ENCODE data around the gene C22orf39. TPM values are rescaled to one million over a fixed set of nuclear protein-coding genes. Genes with fewer than 3 reads are reported as not detected.
"Not testable (repeated sequence)": the region's sequence is repeated elsewhere in the genome, so short reads cannot be mapped to it uniquely, and the experiment has no call there.

The C22orf39 gene
- total RNA-seq, 1 donor from 2014 or later: 33.3 TPM

- DNase-seq (ENCODE audit: low spot score): no peak
Measured at GRCh38 chr22:19454156-19454555, 6.6 kb upstream of the C22orf39 start.

- DNase-seq (ENCODE audit: low spot score): no peak
Measured at GRCh38 chr22:19453718-19454117, 6.2 kb upstream of the C22orf39 start.

- DNase-seq (ENCODE audit: low spot score): no peak
Measured at GRCh38 chr22:19451570-19451969, 4.1 kb upstream of the C22orf39 start.

GRCh38 chr22:19450363-19451175, 3.1 kb upstream of the C22orf39 start:
- no peak for DNase-seq (ENCODE audit: low spot score)

- DNase-seq (ENCODE audit: low spot score): no peak
Measured at GRCh38 chr22:19449422-19449767, 1.9 kb upstream of the C22orf39 start.

GRCh38 chr22:19448739-19449421, 1.4 kb upstream of the C22orf39 start:
- no peak for DNase-seq (ENCODE audit: low spot score)

- DNase-seq (ENCODE audit: low spot score): peak; percentile 30
Measured at GRCh38 chr22:19448076-19448607, 631 bp upstream of the C22orf39 start.

GRCh38 chr22:19446603-19447329, 745 bp downstream of the C22orf39 start:
- DNase-seq (ENCODE audit: low spot score): no peak

GRCh38 chr22:19445279-19445982, 2.1 kb downstream of the C22orf39 start:
- DNase-seq (ENCODE audit: low spot score): not testable (repeated sequence)

GRCh38 chr22:19443544-19444211, 3.8 kb downstream of the C22orf39 start:
- DNase-seq (ENCODE audit: low spot score): no peak

- DNase-seq (ENCODE audit: low spot score): no peak
Measured at GRCh38 chr22:19442166-19442565, 5.3 kb downstream of the C22orf39 start.

- no peak for DNase-seq (ENCODE audit: low spot score)
Measured at GRCh38 chr22:19440411-19441195, 6.9 kb downstream of the C22orf39 start.

GRCh38 chr22:19438298-19438697, 9.2 kb downstream of the C22orf39 start:
- no peak for DNase-seq (ENCODE audit: low spot score)

GRCh38 chr22:19436444-19437161, 10.9 kb downstream of the C22orf39 start:
- DNase-seq (ENCODE audit: low spot score): not testable (repeated sequence)

GRCh38 chr22:19434829-19435580, 12.5 kb downstream of the C22orf39 start:
- DNase-seq (ENCODE audit: low spot score): no peak

GRCh38 chr22:19434401-19434800, 13.1 kb downstream of the C22orf39 start:
- DNase-seq (ENCODE audit: low spot score): no peak

GRCh38 chr22:19432133-19432851, 15.2 kb downstream of the C22orf39 start, which contains the start of gene MRPL40:
Gene MRPL40, plus strand, starts transcription at chr22:19432545. Its CDS starts 10 bp downstream, at chr22:19432555.
- DNase-seq (ENCODE audit: low spot score): peak; percentile 93

GRCh38 chr22:19431649-19432132, 15.8 kb downstream of the C22orf39 start, which contains the start of gene HIRA:
Gene HIRA, minus strand, starts transcription at chr22:19431733. Its CDS starts 257 bp downstream, at chr22:19431476.
- DNase-seq (ENCODE audit: low spot score): peak; percentile 73
